ENCODE data around the gene COL4A2.

- TF ChIP-seq, protein P1, sequence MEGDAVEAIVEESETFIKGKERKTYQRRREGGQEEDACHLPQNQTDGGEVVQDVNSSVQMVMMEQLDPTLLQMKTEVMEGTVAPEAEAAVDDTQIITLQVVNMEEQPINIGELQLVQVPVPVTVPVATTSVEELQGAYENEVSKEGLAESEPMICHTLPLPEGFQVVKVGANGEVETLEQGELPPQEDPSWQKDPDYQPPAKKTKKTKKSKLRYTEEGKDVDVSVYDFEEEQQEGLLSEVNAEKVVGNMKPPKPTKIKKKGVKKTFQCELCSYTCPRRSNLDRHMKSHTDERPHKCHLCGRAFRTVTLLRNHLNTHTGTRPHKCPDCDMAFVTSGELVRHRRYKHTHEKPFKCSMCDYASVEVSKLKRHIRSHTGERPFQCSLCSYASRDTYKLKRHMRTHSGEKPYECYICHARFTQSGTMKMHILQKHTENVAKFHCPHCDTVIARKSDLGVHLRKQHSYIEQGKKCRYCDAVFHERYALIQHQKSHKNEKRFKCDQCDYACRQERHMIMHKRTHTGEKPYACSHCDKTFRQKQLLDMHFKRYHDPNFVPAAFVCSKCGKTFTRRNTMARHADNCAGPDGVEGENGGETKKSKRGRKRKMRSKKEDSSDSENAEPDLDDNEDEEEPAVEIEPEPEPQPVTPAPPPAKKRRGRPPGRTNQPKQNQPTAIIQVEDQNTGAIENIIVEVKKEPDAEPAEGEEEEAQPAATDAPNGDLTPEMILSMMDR (IDR thresholded peaks at IDR 0.05): no peak
- TF ChIP-seq POLR2AphosphoS5 (IDR thresholded peaks at IDR 0.05): no peak
Observed at GRCh38 chr13:110264685-110265275, 42.3 kb upstream of the COL4A2 start.

All from suprapubic skin (tissue), 3 donors.